Muscle of back (tissue), 11 donors: ENCODE results near the gene FAR2. TPM values are rescaled to one million over a fixed set of nuclear protein-coding genes. Genes with fewer than 3 reads are reported as not detected.
A peak's percentile ranks its signal among the peaks of the same experiment; 100 is the strongest.
"Not testable (repeated sequence)": the region's sequence is repeated elsewhere in the genome, so short reads cannot be mapped to it uniquely, and the experiment has no call there.

Experiments
- DNase-seq, 3 donors: peaks; one replicate each; pipeline versions ENCODE4 v3.0.0 to v3.0.0-alpha.2; 2013
- polyA plus RNA-seq, 10 donors: library from polyadenylated mRNA; unstranded; fragments of 120-200 nt; gene quantifications; one replicate each; pipeline ENCODE4 v1.2.1, GENCODE V29; 2013; ENCODE audit not compliant: insufficient read length in 10 of 10

FAR2 gene
- polyA plus RNA-seq, 10 donors, result 10.4 to 17.9 (median 14.6) TPM

- no peak for DNase-seq
These were observed 3.3 kb downstream of the FAR2 start for GRCh38 chr12:29152223-29152868.

- DNase-seq, result peak in 1 of 3 donors; percentile 18
These were observed 4.0 kb downstream of the FAR2 start for GRCh38 chr12:29152981-29153630.

GRCh38 chr12:29155079-29155478, 6.0 kb downstream of the FAR2 start:
- DNase-seq, result peak in 1 of 3 donors; percentile 14

- DNase-seq, result peak in 1 of 3 donors; percentile 47
These were observed 8.4 kb downstream of the FAR2 start for GRCh38 chr12:29157486-29157946.

- peak in 1 of 3 donors; percentile 35 for DNase-seq
These were observed 9.2 kb downstream of the FAR2 start for GRCh38 chr12:29158115-29158763.

- DNase-seq, result no peak
These were observed 10.6 kb downstream of the FAR2 start for GRCh38 chr12:29159661-29160060.

- DNase-seq, result no peak
These were observed 11.2 kb downstream of the FAR2 start for GRCh38 chr12:29160230-29160629.

GRCh38 chr12:29163146-29163545, 14.1 kb downstream of the FAR2 start:
- no peak for DNase-seq

GRCh38 chr12:29164477-29165393, 15.7 kb downstream of the FAR2 start:
- DNase-seq, result peak; percentile 41 to 65 (median 51)

GRCh38 chr12:29167445-29167844, 18.4 kb downstream of the FAR2 start:
- DNase-seq, result no peak

GRCh38 chr12:29167988-29168387, 18.9 kb downstream of the FAR2 start:
- DNase-seq, result no peak

- DNase-seq, result not testable (repeated sequence)
These were observed 20.9 kb downstream of the FAR2 start for GRCh38 chr12:29169978-29170377.

GRCh38 chr12:29170478-29171084, 21.5 kb downstream of the FAR2 start:
- not testable (repeated sequence) for DNase-seq

GRCh38 chr12:29171421-29172258, 22.6 kb downstream of the FAR2 start:
- DNase-seq, result no peak

- no peak for DNase-seq
These were observed 27.9 kb downstream of the FAR2 start for GRCh38 chr12:29176941-29177340.

- DNase-seq, result not testable (repeated sequence)
These were observed 33.2 kb downstream of the FAR2 start for GRCh38 chr12:29182247-29182646.

- peak in 2 of 3 donors; percentile 15 to 23 for DNase-seq
These were observed 38.7 kb downstream of the FAR2 start for GRCh38 chr12:29187756-29188155.

- DNase-seq, result no peak
These were observed 42.3 kb downstream of the FAR2 start for GRCh38 chr12:29191267-29191850.

GRCh38 chr12:29198901-29199300, 49.8 kb downstream of the FAR2 start:
- no peak for DNase-seq

- no peak for DNase-seq
These were observed 51.5 kb downstream of the FAR2 start for GRCh38 chr12:29200586-29200985.
